K562 (cell line): ENCODE data around the gene GALNT18. TPM values are rescaled to one million over a fixed set of nuclear protein-coding genes. Genes with fewer than 3 reads are reported as not detected.

Source experiments
- ATAC-seq: fragments of 200-7000 bp; cut with Tn5 transposase; 3 replicates; pipeline ENCODE4 v1.9.1; 2020; ENCODE audit warnings: moderate library complexity
- BruUV-seq: library from RNA; stranded (reverse); fragments of 400-500 nt; replicated peaks from 2 replicates; lab custom pipeline; 2021; lab: Mats Ljungman, UMichigan
- CTCF ChIA-PET: fragments of 300-600 bp; formaldehyde crosslinking; extraction: SDS; loops from one replicate; lab custom pipeline; 2021; ENCODE audit warnings: low intra/inter-chr PET ratio; lab: Yijun Ruan, JAX
- POLR2A ChIA-PET: fragments of 300-600, 350-650 bp; sonication (Branson Sonifier 250); formaldehyde crosslinking; extraction: SDS; loops from one replicate; lab custom pipeline; 2021; ENCODE audit warnings: antibody characterized with exemption, inconsistent platforms; lab: Yijun Ruan, JAX
- DNase-seq, 4 experiments: peaks; one replicate each; pipeline versions ENCODE4 v3.0.0 to v3.0.0-alpha.2; 2011 to 2018; ENCODE audit warnings: low spot score in 3 of 4, mixed read lengths in 3 of 4; ENCODE audit errors: extremely low read depth in 1 of 4
- FAIRE-seq: peaks from 2 replicates; lab custom pipeline; 2011; peaks lifted over from hg19 to GRCh38; lab: Jason Lieb, UNC
- H2AFZ ChIP-seq: 2 replicates; pipeline ENCODE4 v1.6.0; 2011; ENCODE audit warnings: low read depth, low read length, control low read depth, inconsistent platforms
- H3K27ac ChIP-seq: fragments of 200-600 bp; 3 replicates; pipeline ENCODE4 v1.8.0; 2011; ENCODE audit warnings: low read depth, mild to moderate bottlenecking, control low read depth, inconsistent platforms, low read length, moderate library complexity, mixed read lengths; ENCODE audit errors: extremely low read depth
- H3K27me3 ChIP-seq, 2 experiments: fragments of 300-600 bp in 1 of 2; 2 replicates in 1 of 2; 3 replicates in 1 of 2; pipeline versions ENCODE4 v1.6.0 to v1.8.0; 2011; ENCODE audit warnings: inconsistent platforms in 2 of 2, low read length in 2 of 2, mild to moderate bottlenecking in 1 of 2, mixed read lengths in 1 of 2, moderate library complexity in 1 of 2; ENCODE audit not compliant: control insufficient read depth in 2 of 2, insufficient read depth in 2 of 2
- H3K36me3 ChIP-seq: fragments of 300-600 bp; 3 replicates; pipeline ENCODE4 v1.8.0; 2011; ENCODE audit warnings: mild to moderate bottlenecking, low read length, inconsistent platforms; ENCODE audit not compliant: control insufficient read depth, insufficient read depth
- H3K4me1 ChIP-seq, 2 experiments: fragments of 200-600 bp in 1 of 2; replicated peaks in 1 of 2; 2 replicates in 1 of 2; 3 replicates in 1 of 2; pipeline versions ENCODE4 v1.5.1 to v1.8.0; 2011; ENCODE audit warnings: inconsistent platforms in 2 of 2, low read length in 2 of 2, mild to moderate bottlenecking in 1 of 2, mixed read lengths in 1 of 2, moderate library complexity in 1 of 2; ENCODE audit not compliant: control insufficient read depth in 2 of 2, insufficient read depth in 2 of 2
- H3K4me2 ChIP-seq: 2 replicates; pipeline ENCODE4 v1.6.1; 2011; ENCODE audit warnings: low read length, control low read depth, inconsistent platforms, mixed read lengths; ENCODE audit not compliant: insufficient read depth
- H3K4me3 ChIP-seq: fragments of 200-600 bp; sonication (generic), shearing (Covaris generic); 2 replicates; pipeline ENCODE4 v1.5.1; 2016; ENCODE audit warnings: control low read depth, inconsistent platforms
- H3K79me2 ChIP-seq: fragments of 200-600 bp; 3 replicates; pipeline ENCODE4 v1.8.0; 2011; ENCODE audit warnings: low read length, inconsistent platforms; ENCODE audit not compliant: control insufficient read depth, insufficient read depth
- H3K9ac ChIP-seq, 2 experiments: 2 replicates each; pipeline versions ENCODE4 v1.6.0 to v1.6.1; 2011; ENCODE audit warnings: low read depth in 2 of 2, low read length in 2 of 2, control low read depth in 1 of 2, inconsistent platforms in 1 of 2, mild to moderate bottlenecking in 1 of 2, mixed read lengths in 1 of 2; ENCODE audit not compliant: insufficient read depth in 1 of 2
- H3K9me1 ChIP-seq: one replicate; pipeline ENCODE4 v1.6.0; 2011; ENCODE audit warnings: inconsistent platforms, mild to moderate bottlenecking, low read length, moderate library complexity; ENCODE audit not compliant: control insufficient read depth, insufficient read depth
- H3K9me3 ChIP-seq: replicated peaks from 2 replicates; pipeline ENCODE4 v1.5.1; 2011; ENCODE audit warnings: low read depth, low read length, inconsistent platforms; ENCODE audit not compliant: control insufficient read depth, insufficient read depth
- H4K20me1 ChIP-seq: replicated peaks from 2 replicates; pipeline ENCODE4 v1.6.1; 2011; ENCODE audit warnings: low read length, inconsistent platforms, mixed read lengths; ENCODE audit not compliant: control insufficient read depth, insufficient read depth
- CEBPB ChIP-seq: fragments of 450-650 bp; IDR thresholded peaks from 2 replicates; pipeline ENCODE4 v1.6.1; 2016; ENCODE audit warnings: missing genetic modification characterization, missing compliant biosample characterization
- FIP1L1 ChIP-seq: fragments of 200-400 bp; formaldehyde crosslinking; IDR thresholded peaks from 2 replicates; pipeline ENCODE4 v1.6.1; 2018; ENCODE audit warnings: mild to moderate bottlenecking, low read depth, low read length; ENCODE audit not compliant: poor library complexity, severe bottlenecking
- KDM4B ChIP-seq, 2 experiments: fragments of 450-650 bp in 1 of 2; sonication (generic) in 1 of 2; IDR thresholded peaks; 2 replicates each; pipeline ENCODE4 v1.6.1; 2016 to 2017; ENCODE audit warnings: borderline replicate concordance in 2 of 2, antibody characterized with exemption in 1 of 2, low read depth in 1 of 2, mild to moderate bottlenecking in 1 of 2
- RBM39 ChIP-seq: fragments of 200-400 bp; formaldehyde crosslinking; optimal IDR thresholded peaks from 2 replicates; pipeline ENCODE3; 2018; ENCODE audit warnings: low read depth, low read length
- RNF219 ChIP-seq: fragments of 250-450 bp; sonication (Bioruptor Pico); IDR thresholded peaks from 2 replicates; pipeline ENCODE4 v1.5.0; 2022; ENCODE audit warnings: mild to moderate bottlenecking
- SAFB2 ChIP-seq: fragments of 200-400 bp; formaldehyde crosslinking; IDR thresholded peaks from 2 replicates; pipeline ENCODE4 v1.6.1; 2018; ENCODE audit warnings: borderline replicate concordance, low read length, low read depth, moderate library complexity; ENCODE audit not compliant: severe bottlenecking
- ZKSCAN1 ChIP-seq: fragments of 150-350 bp; IDR thresholded peaks from 2 replicates; pipeline ENCODE4 v1.6.1; 2016; ENCODE audit warnings: low read depth, low read length
- ZNF696 ChIP-seq: fragments of 250-450 bp; sonication (Bioruptor Pico); conservative IDR thresholded peaks from 2 replicates; pipeline ENCODE4 v1.4.0; 2020; ENCODE audit warnings: mild to moderate bottlenecking, moderate library complexity
- WGBS: fragments of 100-300 bp; shearing (Covaris generic); methylation state at CpG from one replicate; pipeline ENCODE4 v1.1.6; 2016; ENCODE audit warnings: low coverage, mixed read lengths; ENCODE audit not compliant: insufficient coverage; ENCODE audit errors: missing lambda C conversion rate; 5-methylcytosine and 5-hydroxymethylcytosine counted together
- in situ Hi-C: fragments of 300-500 bp; cut with MboI; formaldehyde crosslinking; loops from 4 replicates; pipeline ENCODE4 v1.15.0; 2018; ENCODE audit warnings: inconsistent platforms, mixed read lengths
- intact Hi-C: fragments of 100-400 bp; cut with micrococcal nuclease; formaldehyde crosslinking; loops from 2 replicates; pipeline ENCODE4 v1.14.2; 2022
- polyA plus RNA-seq, 8 experiments: library from polyadenylated mRNA; depleted of rRNA in 4 of 8; stranded (reverse) in 5 of 8; unstranded in 3 of 8; fragments of >200 nt; fragmentation: Nextera tagmentation in 2 of 8; fragmentation: Illumina TruSeq in 1 of 8; extraction: Ambion mirVana in 2 of 8; extraction: Trizol in 1 of 8; gene quantifications; 2 replicates each; pipeline versions ENCODE4 v1.2.1 to v1.2.3, GENCODE V29; 2011 to 2014; ENCODE audit warnings: inconsistent platforms in 1 of 8, missing spikeins in 1 of 8
- total RNA-seq, 7 experiments: library from RNA; depleted of rRNA in 6 of 7; stranded (reverse); fragments of >200 nt in 6 of 7; fragmentation: Illumina TruSeq in 2 of 7; extraction: Trizol in 2 of 7; gene quantifications; 2 replicates each; pipeline versions ENCODE4 v1.2.1 to v1.2.3, GENCODE V29; 2011 to 2021; ENCODE audit warnings: low replicate concordance in 1 of 7
- TF ChIP-seq, protein P1 (sequence below): sonication (generic); formaldehyde crosslinking; IDR thresholded peaks from 2 replicates; pipeline ENCODE4 v1.9.0; 2022; ENCODE audit warnings: mild to moderate bottlenecking, missing genetic modification reagents
- TF ChIP-seq, protein P2 (sequence below): fragments of 450-650 bp; conservative IDR thresholded peaks from 2 replicates; pipeline ENCODE4 v1.6.1; 2016; ENCODE audit warnings: missing genetic modification characterization, low read depth, mild to moderate bottlenecking, control low read depth, missing compliant biosample characterization

The GALNT18 gene
- total and polyA plus RNA-seq, 9 of the 15 experiments (the other 6 are each of a cell fraction or from before 2014, with no cell fraction given): not detected

GRCh38 chr11:11499300-11499699, 122.5 kb downstream of the GALNT18 start:
- H3K27ac ChIP-seq: no peak overlapping the region
- H3K4me1 ChIP-seq: no peaks in the 10 kb centered on the region
- no peaks in the 10 kb centered on the region for H3K79me2 ChIP-seq
- intact Hi-C loops: no loop called here
- ChIA-PET POLR2A (no interaction called here), CTCF (no interaction called here)
- no peaks in the 10 kb centered on the region for H3K36me3 ChIP-seq
- no peak overlapping the region for H2AFZ ChIP-seq
- DNase-seq (no peak), FAIRE-seq (no peak), ATAC-seq (no peak)
- TF ChIP-seq ZNF696 (CRISPR knock-in tag) (no peak), KDM4B (IDR thresholded peaks at IDR 0.05; ENCODE audit: borderline replicate concordance in 2 of 2, low read depth in 1 of 2) (no peak), SAFB2 (no peak), RNF219 (CRISPR knock-in tag) (no peak), CEBPB (tag) (no peak), ZKSCAN1 (no peak), RBM39 (no peak), FIP1L1 (no peak)
- TF ChIP-seq, protein P1, sequence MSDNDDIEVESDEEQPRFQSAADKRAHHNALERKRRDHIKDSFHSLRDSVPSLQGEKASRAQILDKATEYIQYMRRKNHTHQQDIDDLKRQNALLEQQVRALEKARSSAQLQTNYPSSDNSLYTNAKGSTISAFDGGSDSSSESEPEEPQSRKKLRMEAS (CRISPR knock-in tag): no peak
- TF ChIP-seq, protein P2, sequence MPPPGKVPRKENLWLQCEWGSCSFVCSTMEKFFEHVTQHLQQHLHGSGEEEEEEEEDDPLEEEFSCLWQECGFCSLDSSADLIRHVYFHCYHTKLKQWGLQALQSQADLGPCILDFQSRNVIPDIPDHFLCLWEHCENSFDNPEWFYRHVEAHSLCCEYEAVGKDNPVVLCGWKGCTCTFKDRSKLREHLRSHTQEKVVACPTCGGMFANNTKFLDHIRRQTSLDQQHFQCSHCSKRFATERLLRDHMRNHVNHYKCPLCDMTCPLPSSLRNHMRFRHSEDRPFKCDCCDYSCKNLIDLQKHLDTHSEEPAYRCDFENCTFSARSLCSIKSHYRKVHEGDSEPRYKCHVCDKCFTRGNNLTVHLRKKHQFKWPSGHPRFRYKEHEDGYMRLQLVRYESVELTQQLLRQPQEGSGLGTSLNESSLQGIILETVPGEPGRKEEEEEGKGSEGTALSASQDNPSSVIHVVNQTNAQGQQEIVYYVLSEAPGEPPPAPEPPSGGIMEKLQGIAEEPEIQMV (tag): no peak
- 0% methylated on average over 2 of the region's 2 CpGs for WGBS
- H3K9me1 ChIP-seq: no peaks in the 10 kb centered on the region
- in situ Hi-C loops: no loop called here
- no peak overlapping the region for H3K9ac ChIP-seq
- H3K4me3 ChIP-seq: no peak overlapping the region
- no peaks in the 10 kb centered on the region for H3K9me3 ChIP-seq
- no peaks in the 10 kb centered on the region for H4K20me1 ChIP-seq
- BruUV-seq: no TSS peak
- H3K4me2 ChIP-seq: no peak overlapping the region
- H3K27me3 ChIP-seq: peaks cover 0 to 10% of the 10 kb centered on the region in 2 experiments; a peak in 2 of 5 replicates
